DND-41 (cell line): Measurements from ENCODE around the gene RUVBL2.

Experiments used
- CTCF ChIP-seq: IDR thresholded peaks from 2 replicates; pipeline ENCODE4 v1.5.1; 2012; ENCODE audit warnings: borderline replicate concordance, low read length, moderate library complexity, mild to moderate bottlenecking; ENCODE audit not compliant: poor library complexity, severe bottlenecking; ENCODE audit errors: extremely low read depth
- EZH2 ChIP-seq: IDR thresholded peaks from 3 replicates; pipeline ENCODE4 v1.6.1; 2012; ENCODE audit warnings: borderline replicate concordance, low read depth, mild to moderate bottlenecking, moderate library complexity, low read length, inconsistent platforms; ENCODE audit not compliant: severe bottlenecking

GRCh38 chr19:48955308-48955958 lies 38.3 kb upstream of the RUVBL2 start:
- no peak for TF ChIP-seq CTCF
- TF ChIP-seq EZH2: no peak
